ENCODE data around the gene C14orf180.

DNA sequence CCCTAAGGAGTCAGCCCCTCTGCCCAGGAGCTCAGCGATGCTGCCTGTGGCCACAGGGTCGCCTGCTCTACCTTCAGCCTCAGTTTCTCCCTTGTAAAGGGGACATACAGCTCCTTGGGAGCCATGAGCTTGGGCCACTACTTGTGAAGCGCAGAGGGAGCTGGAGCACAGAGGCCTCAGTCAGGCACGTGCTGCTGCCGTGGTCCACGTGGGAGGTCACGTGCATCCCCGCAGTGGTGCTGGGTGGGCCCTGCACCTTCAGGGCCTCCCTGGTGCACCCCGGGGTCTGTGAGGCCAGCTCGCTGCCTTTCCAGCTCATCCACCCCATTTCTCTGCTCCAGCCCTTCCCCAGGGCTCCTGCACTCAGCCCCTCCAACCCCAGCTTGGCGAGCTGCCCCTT is 10.9 kb upstream of the C14orf180 start:
- TF ChIP-seq, protein P1, sequence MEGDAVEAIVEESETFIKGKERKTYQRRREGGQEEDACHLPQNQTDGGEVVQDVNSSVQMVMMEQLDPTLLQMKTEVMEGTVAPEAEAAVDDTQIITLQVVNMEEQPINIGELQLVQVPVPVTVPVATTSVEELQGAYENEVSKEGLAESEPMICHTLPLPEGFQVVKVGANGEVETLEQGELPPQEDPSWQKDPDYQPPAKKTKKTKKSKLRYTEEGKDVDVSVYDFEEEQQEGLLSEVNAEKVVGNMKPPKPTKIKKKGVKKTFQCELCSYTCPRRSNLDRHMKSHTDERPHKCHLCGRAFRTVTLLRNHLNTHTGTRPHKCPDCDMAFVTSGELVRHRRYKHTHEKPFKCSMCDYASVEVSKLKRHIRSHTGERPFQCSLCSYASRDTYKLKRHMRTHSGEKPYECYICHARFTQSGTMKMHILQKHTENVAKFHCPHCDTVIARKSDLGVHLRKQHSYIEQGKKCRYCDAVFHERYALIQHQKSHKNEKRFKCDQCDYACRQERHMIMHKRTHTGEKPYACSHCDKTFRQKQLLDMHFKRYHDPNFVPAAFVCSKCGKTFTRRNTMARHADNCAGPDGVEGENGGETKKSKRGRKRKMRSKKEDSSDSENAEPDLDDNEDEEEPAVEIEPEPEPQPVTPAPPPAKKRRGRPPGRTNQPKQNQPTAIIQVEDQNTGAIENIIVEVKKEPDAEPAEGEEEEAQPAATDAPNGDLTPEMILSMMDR (IDR thresholded peaks at IDR 0.05), result no peak
- TF ChIP-seq POLR2A (IDR thresholded peaks at IDR 0.05), result no peak

All from right lobe of liver (tissue), 4 donors.